Hepatocyte (in vitro differentiated cells): ENCODE data around the gene MEGF11. TPM values are rescaled to one million over a fixed set of nuclear protein-coding genes. Genes with fewer than 3 reads are reported as not detected.

Source experiments
- DNase-seq: peaks from one replicate; pipeline ENCODE4 v3.0.0-alpha.2; 2016; ENCODE audit warnings: low spot score
- H2AFZ ChIP-seq: fragments of 200-600 bp; sonication (generic); 2 replicates; pipeline ENCODE4 v1.6.0; 2016; ENCODE audit warnings: antibody characterized with exemption, mild to moderate bottlenecking
- H3K27ac ChIP-seq: fragments of 200-600 bp; sonication (generic); 2 replicates; pipeline ENCODE4 v1.5.1; 2016; ENCODE audit warnings: mild to moderate bottlenecking
- H3K27me3 ChIP-seq: fragments of 200-600 bp; sonication (generic); 2 replicates; pipeline ENCODE4 v1.6.1; 2016
- H3K36me3 ChIP-seq: fragments of 200-600 bp; sonication (generic); replicated peaks from 2 replicates; pipeline ENCODE4 v1.5.1; 2016; ENCODE audit warnings: low read depth; ENCODE audit not compliant: insufficient read depth
- H3K4me1 ChIP-seq: fragments of 200-600 bp; sonication (generic); 2 replicates; pipeline ENCODE4 v1.5.1; 2016; ENCODE audit warnings: mild to moderate bottlenecking, moderate library complexity; ENCODE audit not compliant: insufficient read depth
- H3K4me2 ChIP-seq: fragments of 200-600 bp; sonication (generic); 2 replicates; pipeline ENCODE4 v1.6.0; 2016
- H3K4me3 ChIP-seq: fragments of 200-600 bp; sonication (generic); 2 replicates; pipeline ENCODE4 v1.5.1; 2016; ENCODE audit warnings: mild to moderate bottlenecking
- H3K79me2 ChIP-seq: fragments of 200-600 bp; sonication (generic); 2 replicates; pipeline ENCODE4 v1.6.0; 2017; ENCODE audit warnings: mild to moderate bottlenecking
- H3K9me2 ChIP-seq: fragments of 200-600 bp; sonication (generic); replicated peaks from 2 replicates; pipeline ENCODE4 v1.6.0; 2017; ENCODE audit warnings: mild to moderate bottlenecking; ENCODE audit not compliant: insufficient read depth
- H3K9me3 ChIP-seq: fragments of 200-600 bp; sonication (generic); 2 replicates; pipeline ENCODE4 v1.5.1; 2016; ENCODE audit warnings: low read depth, mild to moderate bottlenecking
- H4K20me1 ChIP-seq: fragments of 200-600 bp; sonication (generic); 2 replicates; pipeline ENCODE4 v1.6.0; 2016; ENCODE audit warnings: mild to moderate bottlenecking; ENCODE audit not compliant: insufficient read depth, poor library complexity, severe bottlenecking
- EZH2 ChIP-seq: fragments of 200-600 bp; sonication (generic); IDR thresholded peaks from 2 replicates; pipeline ENCODE4 v1.6.1; 2016; ENCODE audit warnings: antibody characterized with exemption, mild to moderate bottlenecking, borderline replicate concordance
- EZH2phosphoT487 ChIP-seq: fragments of 200-600 bp; sonication (generic); IDR thresholded peaks from one replicate; pipeline ENCODE4 v1.6.1; 2018; ENCODE audit warnings: antibody characterized with exemption, mild to moderate bottlenecking, low read depth, moderate library complexity; ENCODE audit not compliant: unreplicated experiment, severe bottlenecking
- WGBS: methylation state at CpG from one replicate; pipeline ENCODE4 v1.1.6; 2016; ENCODE audit warnings: low lambda C conversion rate; ENCODE audit errors: missing lambda C conversion rate; 5-methylcytosine and 5-hydroxymethylcytosine counted together
- polyA plus RNA-seq: library from polyadenylated mRNA; unstranded; fragments of >200 nt; fragmentation: Nextera tagmentation; extraction: Ambion mirVana; gene quantifications from 2 replicates; pipeline ENCODE4 v1.2.1, GENCODE V29; 2016
- total RNA-seq: library from RNA; depleted of rRNA; stranded (reverse); fragments of >200 nt; gene quantifications from 2 replicates; pipeline ENCODE4 v1.2.3, GENCODE V29; 2014
- TF ChIP-seq, protein P1 (sequence below): fragments of 200-600 bp; sonication (generic); IDR thresholded peaks from 2 replicates; pipeline ENCODE4 v1.5.1; 2016; ENCODE audit warnings: antibody characterized with exemption, mild to moderate bottlenecking; ENCODE audit not compliant: poor library complexity

Gene MEGF11
- total and polyA plus RNA-seq, 2 experiments from 2014 or later: 0.07 to 0.25 TPM

DNA sequence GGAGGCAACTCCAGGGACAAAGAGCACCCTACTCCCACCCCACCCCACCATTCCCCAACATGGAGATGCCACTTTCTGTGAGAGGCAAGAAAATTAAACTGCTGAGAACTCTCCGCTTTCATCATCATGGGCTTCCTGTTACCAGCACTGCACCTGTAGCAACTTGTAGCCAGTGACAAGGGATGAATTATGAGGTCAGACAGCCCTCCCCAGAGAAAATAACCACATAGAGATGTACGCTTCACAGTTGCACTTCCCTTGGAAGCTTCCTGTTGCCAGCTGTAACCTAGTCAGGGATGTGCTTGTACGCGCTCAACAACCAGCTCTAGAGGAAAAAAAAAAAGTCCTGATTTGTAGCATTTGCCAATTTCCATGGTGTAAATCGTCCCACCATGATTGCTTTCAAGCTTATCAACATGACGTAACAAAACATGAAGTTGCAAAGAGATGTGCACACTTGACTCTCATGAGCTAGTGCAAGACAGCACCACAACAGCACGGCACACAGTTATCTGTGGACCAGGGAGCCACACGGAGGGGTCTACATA lies 238.8 kb downstream of the MEGF11 start:
- no peaks in the 10 kb centered on the region for H3K9me3 ChIP-seq

DNA sequence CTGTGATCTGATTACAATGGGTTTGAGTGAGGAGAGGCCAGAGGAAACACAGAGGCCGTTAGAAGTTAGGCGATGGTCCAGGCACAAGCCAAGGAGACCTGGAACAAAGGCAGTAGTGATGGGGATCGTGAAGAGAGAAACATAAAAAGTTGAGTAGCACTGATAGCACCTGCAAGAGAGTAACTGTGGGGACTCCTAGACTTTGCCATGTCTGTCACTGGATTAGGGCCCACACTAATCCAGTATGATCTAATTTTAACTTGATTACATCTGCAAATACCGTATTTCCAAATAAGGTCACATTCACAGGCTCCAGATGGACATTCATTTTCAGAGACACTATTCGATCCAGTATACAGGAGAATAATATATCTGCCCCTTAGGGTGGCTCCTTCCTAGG lies 239.5 kb downstream of the MEGF11 start:
- WGBS: 93% methylated on average over 5 of the region's 5 CpGs
- Histone ChIP-seq H2AFZ (no peak overlapping the region), H3K36me3 (no peaks in the 10 kb centered on the region), H3K4me1 (no peaks in the 10 kb centered on the region), H3K27me3 (peaks cover 6% of the 10 kb centered on the region), H3K9me3 (no peaks in the 10 kb centered on the region), H3K4me3 (no peak overlapping the region), H3K4me2 (no peak overlapping the region), H3K79me2 (no peaks in the 10 kb centered on the region), H4K20me1 (no peaks in the 10 kb centered on the region), H3K27ac (no peak overlapping the region), H3K9me2 (no peaks in the 10 kb centered on the region)
- TF ChIP-seq, protein P1, sequence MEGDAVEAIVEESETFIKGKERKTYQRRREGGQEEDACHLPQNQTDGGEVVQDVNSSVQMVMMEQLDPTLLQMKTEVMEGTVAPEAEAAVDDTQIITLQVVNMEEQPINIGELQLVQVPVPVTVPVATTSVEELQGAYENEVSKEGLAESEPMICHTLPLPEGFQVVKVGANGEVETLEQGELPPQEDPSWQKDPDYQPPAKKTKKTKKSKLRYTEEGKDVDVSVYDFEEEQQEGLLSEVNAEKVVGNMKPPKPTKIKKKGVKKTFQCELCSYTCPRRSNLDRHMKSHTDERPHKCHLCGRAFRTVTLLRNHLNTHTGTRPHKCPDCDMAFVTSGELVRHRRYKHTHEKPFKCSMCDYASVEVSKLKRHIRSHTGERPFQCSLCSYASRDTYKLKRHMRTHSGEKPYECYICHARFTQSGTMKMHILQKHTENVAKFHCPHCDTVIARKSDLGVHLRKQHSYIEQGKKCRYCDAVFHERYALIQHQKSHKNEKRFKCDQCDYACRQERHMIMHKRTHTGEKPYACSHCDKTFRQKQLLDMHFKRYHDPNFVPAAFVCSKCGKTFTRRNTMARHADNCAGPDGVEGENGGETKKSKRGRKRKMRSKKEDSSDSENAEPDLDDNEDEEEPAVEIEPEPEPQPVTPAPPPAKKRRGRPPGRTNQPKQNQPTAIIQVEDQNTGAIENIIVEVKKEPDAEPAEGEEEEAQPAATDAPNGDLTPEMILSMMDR: no peak
- no peak for TF ChIP-seq EZH2phosphoT487
- TF ChIP-seq EZH2: no peak
- no peak for DNase-seq

More for the DNA sequence above, 238.8 kb downstream of the MEGF11 start:
- Histone ChIP-seq H3K4me3 (no peak overlapping the region), H4K20me1 (no peaks in the 10 kb centered on the region), H3K79me2 (no peaks in the 10 kb centered on the region), H3K27ac (no peak overlapping the region), H3K27me3 (peaks cover 6% of the 10 kb centered on the region), H3K9me2 (no peaks in the 10 kb centered on the region), H3K36me3 (no peaks in the 10 kb centered on the region), H2AFZ (no peak overlapping the region), H3K4me1 (no peaks in the 10 kb centered on the region), H3K4me2 (no peak overlapping the region)
- DNase-seq: no peak
- WGBS: 85% methylated on average over 8 of the region's 8 CpGs
- TF ChIP-seq EZH2: no peak
- TF ChIP-seq EZH2phosphoT487: no peak
- TF ChIP-seq, protein P1: no peak

DNA sequence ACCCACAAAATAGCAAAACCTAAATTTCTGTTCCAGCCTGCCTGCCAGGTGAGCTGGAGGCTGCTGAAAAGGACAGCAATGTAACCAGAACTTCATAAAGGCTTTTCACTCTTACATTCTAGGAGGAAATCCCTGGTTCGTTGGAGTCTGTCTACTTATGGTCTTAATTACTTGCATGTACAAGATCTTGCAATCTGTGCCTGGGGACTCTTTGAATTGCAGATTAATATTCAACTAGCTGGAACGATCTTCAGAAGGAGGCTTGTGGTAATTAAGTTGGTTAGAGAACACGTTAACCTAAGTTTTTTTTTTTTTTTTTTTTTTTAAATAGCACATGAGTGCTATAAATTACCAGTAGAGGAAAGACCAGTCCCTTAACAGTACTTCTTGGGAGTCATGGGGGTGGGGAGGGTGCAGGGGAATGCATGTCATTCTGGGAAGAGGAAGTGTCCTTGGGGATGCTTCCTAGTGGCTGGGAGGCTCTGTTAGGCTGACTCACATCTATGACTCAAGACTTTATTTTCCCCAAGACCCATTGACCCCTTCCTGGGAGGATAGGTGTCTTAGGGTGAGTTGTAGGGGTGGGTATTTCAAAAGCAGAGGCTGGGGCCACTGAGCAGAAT lies 244.5 kb downstream of the MEGF11 start:
- Histone ChIP-seq H3K27ac (peak overlapping the region; percentile 78), H3K79me2 (no peaks in the 10 kb centered on the region), H3K27me3 (no peaks in the 10 kb centered on the region), H4K20me1 (no peaks in the 10 kb centered on the region), H3K4me3 (no peak overlapping the region), H3K9me3 (no peaks in the 10 kb centered on the region), H2AFZ (no peak overlapping the region), H3K9me2 (no peaks in the 10 kb centered on the region), H3K4me2 (peak overlapping the region; percentile 5), H3K4me1 (no peaks in the 10 kb centered on the region), H3K36me3 (no peaks in the 10 kb centered on the region)
- WGBS: 47% methylated on average over 3 of the region's 3 CpGs
- DNase-seq: peak; percentile 78
- TF ChIP-seq, protein P1: no peak
- TF ChIP-seq EZH2phosphoT487 (no peak), EZH2 (no peak)
